IPS DF 4.7 (cell line): ENCODE results near the gene ALKBH6.
A peak's percentile ranks its signal among the peaks of the same experiment; 100 is the strongest.
"Not testable (repeated sequence)": the region's sequence is repeated elsewhere in the genome, so short reads cannot be mapped to it uniquely, and the experiment has no call there.

Source experiments
- DNase-seq: peaks from one replicate; pipeline ENCODE4 v3.0.0-alpha.2; 2013; ENCODE audit warnings: low spot score; ENCODE audit errors: extremely low read depth

The ALKBH6 gene

GRCh38 chr19:36014012-36014924 lies at the start of gene ALKBH6:
TSS of gene ALKBH6 (minus strand) at chr19:36014213. CDS start at chr19:36013397, 816 bp downstream.
- DNase-seq, result peak; percentile 86

GRCh38 chr19:36061367-36061766 lies 47.4 kb upstream of the ALKBH6 start:
- DNase-seq, result no peak

- DNase-seq, result no peak
Observed at GRCh38 chr19:36060430-36060829, 46.4 kb upstream of the ALKBH6 start.

DNA sequence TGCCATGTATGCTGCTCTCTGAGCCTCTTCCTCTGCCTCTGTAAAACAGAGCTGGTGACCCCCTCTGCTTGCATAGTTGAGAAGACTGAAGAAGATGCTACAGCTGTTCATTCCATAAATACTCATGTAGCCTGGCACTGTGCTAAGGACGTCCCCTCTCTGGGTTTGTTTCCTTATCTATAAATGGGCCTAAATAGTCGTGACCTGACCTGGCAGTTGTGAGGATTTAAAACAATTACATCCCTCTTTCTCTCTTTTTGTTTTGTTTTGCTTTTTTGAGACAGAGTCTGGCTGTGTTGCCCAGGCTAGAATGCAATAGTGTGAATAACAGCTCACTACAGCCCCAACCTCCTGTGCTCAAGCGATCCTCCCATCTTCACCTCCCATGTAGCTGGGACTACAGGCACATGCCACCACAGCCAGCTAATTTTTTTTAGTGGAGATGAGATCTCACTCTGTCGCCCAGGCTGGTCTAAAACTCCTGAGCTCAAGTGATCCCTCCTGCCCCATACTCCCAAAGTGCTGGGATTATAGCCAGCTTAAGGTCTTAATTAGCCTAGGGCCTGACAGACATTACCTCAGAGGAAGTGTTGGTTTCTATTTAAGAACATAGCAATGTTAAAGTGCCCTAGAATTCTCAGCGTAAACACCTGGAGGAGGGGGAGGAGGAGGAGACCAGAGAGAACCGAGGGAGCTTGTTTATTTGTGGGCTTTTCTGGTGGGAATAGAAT lies 45.3 kb upstream of the ALKBH6 start:
- no peak for DNase-seq

GRCh38 chr19:36058481-36059179 lies 44.6 kb upstream of the ALKBH6 start:
- DNase-seq, result no peak

- DNase-seq, result no peak
Observed at GRCh38 chr19:36054733-36055686, 41.0 kb upstream of the ALKBH6 start, which contains the start of gene WDR62. TSS of gene WDR62 (plus strand) at chr19:36054897. CDS start at chr19:36054972, 75 bp downstream.

DNA sequence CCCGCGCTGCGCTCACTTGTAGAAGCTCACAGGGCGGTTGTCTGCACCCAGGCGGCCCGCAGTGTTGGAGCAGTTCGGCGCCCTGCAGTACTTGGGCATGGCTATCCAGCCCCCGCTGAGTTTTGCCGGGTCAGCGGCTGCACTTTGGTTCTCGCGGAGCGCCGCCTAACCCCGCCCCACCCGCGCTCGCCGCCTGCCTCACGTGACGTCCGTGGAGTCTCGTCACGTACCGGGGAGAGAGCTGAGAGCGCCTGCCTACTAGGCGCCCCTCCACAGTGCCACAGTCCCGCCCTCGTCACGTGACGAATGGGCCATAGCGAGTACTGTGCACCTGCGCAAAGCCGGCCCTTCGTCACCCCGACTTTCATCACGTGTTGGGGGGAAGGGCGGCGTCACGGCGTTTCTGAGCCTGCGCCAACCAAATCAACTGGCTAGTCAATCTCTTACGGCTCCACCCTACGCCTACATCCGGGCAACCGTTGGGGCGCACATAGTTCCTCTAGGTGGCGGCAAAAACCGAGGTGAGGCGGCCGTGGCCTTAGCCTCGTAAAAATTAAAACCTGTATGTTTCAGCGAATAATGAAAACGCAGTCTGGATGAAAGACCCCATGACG lies 40.2 kb upstream of the ALKBH6 start, which contains the start of gene THAP8:
Gene THAP8, minus strand, starts transcription at position 167 of the 614 bp plus-strand sequence. Its CDS starts 68 bp downstream, at position 99.
- peak; percentile 95 for DNase-seq

- no peak for DNase-seq
Observed at GRCh38 chr19:36051637-36052036, 37.6 kb upstream of the ALKBH6 start.

DNA sequence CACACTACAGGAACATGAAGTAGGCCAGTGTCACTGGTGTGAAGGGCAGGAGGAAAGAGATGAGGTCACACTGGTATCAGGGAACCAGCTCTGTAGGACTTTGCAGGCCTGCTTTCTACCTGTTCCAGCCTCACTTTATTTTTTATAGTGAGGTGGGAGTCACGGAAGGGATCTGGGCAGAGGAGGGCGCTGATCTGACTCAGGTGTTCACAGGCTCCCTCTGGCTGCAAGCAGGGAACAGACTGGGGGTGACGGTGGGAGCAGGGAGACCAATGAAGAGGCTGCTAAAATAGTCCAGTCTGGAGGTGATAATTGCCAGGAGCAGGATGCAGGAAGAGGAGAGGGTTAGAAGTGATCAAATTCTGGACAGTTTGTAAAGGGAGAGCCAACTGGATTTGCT lies 37.2 kb upstream of the ALKBH6 start:
- DNase-seq, result no peak

DNA sequence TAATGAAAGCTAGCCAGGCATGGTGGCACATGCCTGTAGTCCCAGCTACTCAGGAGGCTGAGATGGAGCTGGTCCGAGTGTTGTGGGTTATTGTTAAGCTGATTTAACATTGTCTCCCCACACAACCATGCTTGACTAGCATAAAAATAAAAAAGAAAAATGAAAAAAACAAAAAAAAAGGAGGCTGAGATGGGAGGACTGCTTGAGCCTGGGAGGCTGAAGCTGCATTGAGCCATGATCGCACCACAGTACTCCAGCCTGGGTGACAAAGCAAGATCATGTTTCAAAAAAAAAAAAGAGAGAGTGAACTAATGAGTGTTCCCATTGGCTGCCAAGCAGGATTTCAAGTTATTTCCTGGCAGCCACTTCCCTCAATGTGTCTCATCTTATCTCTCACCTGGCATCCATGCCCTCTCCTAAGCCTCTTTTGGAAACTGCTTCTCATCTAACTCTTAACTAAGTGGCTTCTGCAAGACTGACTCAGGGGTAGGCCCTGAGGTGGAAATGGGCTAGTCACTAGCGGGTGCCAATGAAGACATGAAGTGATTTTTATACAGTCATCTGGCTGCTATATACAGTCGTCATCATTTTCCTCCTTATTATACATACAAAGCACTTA lies 35.2 kb upstream of the ALKBH6 start:
- DNase-seq, result no peak

DNA sequence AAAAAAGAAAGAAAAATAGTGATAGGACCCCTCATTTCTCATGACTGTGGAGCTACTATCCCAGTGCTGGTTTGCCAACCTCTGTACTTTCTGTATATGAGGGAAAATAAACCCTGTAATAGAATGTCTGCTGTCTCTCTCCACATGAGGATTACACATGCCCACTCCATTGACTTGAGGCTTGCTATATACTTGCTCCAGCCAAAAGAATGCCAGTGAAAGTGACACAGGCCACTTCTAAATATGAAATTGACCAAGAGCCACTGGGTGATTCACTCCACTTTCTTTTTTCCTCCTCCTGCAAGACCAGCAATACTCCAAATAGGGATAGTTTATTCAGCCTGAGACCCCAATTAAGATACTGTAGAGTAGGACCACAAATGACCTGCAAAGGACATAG lies 33.8 kb upstream of the ALKBH6 start:
- no peak for DNase-seq

- DNase-seq, result no peak
Observed at GRCh38 chr19:36046443-36047050, 32.5 kb upstream of the ALKBH6 start.

DNA sequence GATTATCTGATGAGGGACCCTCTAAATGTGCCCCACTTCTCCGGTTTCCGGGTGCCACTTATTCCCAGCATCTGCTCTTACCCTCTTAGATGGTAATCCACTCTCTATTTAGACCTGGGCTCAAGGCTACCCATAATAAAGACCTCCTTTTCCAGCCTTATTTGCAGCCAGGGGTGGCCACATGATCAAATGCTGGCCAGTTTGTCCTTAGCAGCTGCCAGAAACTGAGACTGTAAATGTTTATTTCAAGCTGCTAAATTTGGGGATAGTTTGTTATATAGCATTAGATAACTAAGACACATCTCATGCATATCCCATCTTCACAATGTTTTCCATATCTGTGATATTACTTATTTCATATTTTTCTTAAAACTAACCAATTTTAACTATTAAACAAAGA lies 29.9 kb upstream of the ALKBH6 start:
- DNase-seq, result no peak

- DNase-seq, result no peak
Observed at GRCh38 chr19:36041831-36042230, 27.8 kb upstream of the ALKBH6 start.

- not testable (repeated sequence) for DNase-seq
Observed at GRCh38 chr19:36041092-36041491, 27.1 kb upstream of the ALKBH6 start.

DNA sequence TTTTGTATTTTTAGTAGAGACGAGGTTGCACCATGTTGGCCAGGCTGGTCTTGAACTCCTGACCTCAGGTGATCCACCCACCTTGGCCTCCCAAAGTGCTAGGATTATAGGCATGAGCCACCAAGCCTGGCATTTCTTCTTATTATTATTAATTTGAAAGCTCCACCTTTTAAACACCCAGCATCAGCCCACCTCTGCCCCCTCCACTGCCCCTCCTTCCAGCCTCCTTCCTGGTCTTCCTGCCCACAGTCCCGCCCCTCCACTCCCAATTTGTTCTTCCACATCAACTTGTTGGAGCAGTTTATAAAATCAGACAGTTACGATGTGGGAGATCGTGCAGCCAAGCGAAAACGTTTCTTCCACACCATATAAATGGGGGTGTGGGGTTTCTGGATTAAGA lies 26.5 kb upstream of the ALKBH6 start:
- DNase-seq, result no peak

- no peak for DNase-seq
Observed at GRCh38 chr19:36032251-36033104, 18.5 kb upstream of the ALKBH6 start, which contains the start of gene CLIP3. TSS of gene CLIP3 (minus strand) at chr19:36032873. CDS start at chr19:36032357, 516 bp downstream.

DNA sequence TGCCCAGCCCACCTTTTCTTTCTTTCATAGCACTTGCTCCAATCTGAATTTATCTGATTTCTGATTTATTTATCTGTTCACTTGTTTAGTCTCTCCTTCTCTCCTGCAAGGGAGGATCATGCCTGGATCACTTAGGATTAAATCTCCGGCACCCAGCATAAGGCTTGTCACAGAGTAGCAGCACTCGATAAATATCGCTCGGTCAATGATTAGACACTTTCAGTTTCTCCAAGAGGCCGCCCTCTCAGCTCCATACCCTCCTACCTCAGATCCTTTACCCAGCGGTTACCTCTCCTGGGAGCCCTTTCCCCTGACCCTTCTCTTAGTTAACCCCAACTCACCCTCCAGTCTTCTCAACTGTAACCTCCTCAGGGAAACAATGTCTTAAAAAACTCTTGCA lies 17.3 kb upstream of the ALKBH6 start:
- DNase-seq, result no peak
